NOMO-1 (cell line): ENCODE measurements around the gene PILRA.
"Not testable (repeated sequence)": the region's sequence is repeated elsewhere in the genome, so short reads cannot be mapped to it uniquely, and the experiment has no call there.

Experiments
- DNase-seq, 2 experiments: peaks; one replicate each; lab custom pipeline; 2025; ENCODE audit not compliant: unreplicated experiment in 2 of 2; lab: John Stamatoyannopoulos, UW

PILRA gene

GRCh38 chr7:100376066-100376465 is 2.8 kb downstream of the PILRA start:
- DNase-seq, result no peak

- DNase-seq, result no peak
Observed at GRCh38 chr7:100378114-100378755, 4.9 kb downstream of the PILRA start.

GRCh38 chr7:100380196-100380595 is 6.9 kb downstream of the PILRA start:
- peak in 1 of 2 experiments; percentile 51 for DNase-seq

GRCh38 chr7:100381531-100382233 is 8.4 kb downstream of the PILRA start:
- not testable (repeated sequence) for DNase-seq

GRCh38 chr7:100382234-100382853 is 9.1 kb downstream of the PILRA start:
- not testable (repeated sequence) for DNase-seq

GRCh38 chr7:100384628-100385294 is 11.5 kb downstream of the PILRA start:
- no peak for DNase-seq

GRCh38 chr7:100386940-100387339 is 13.7 kb downstream of the PILRA start:
- no peak for DNase-seq

- no peak for DNase-seq
Observed at GRCh38 chr7:100387695-100388094, 14.4 kb downstream of the PILRA start.

GRCh38 chr7:100389437-100390088 is 16.3 kb downstream of the PILRA start:
- no peak for DNase-seq

GRCh38 chr7:100390286-100391009 is 17.2 kb downstream of the PILRA start:
- no peak for DNase-seq

- DNase-seq, result no peak
Observed at GRCh38 chr7:100393233-100393905, 20.1 kb downstream of the PILRA start.

- DNase-seq, result no peak
Observed at GRCh38 chr7:100394077-100394476, 20.8 kb downstream of the PILRA start.

GRCh38 chr7:100396421-100396982 is 23.2 kb downstream of the PILRA start:
- peak; percentile 97 to 100 for DNase-seq

GRCh38 chr7:100397315-100398081 is 24.2 kb downstream of the PILRA start:
- DNase-seq, result no peak

GRCh38 chr7:100398239-100398638 is 25.0 kb downstream of the PILRA start:
- DNase-seq, result no peak

GRCh38 chr7:100400041-100400440 is 26.8 kb downstream of the PILRA start:
- no peak for DNase-seq

GRCh38 chr7:100400656-100401055 is 27.4 kb downstream of the PILRA start:
- no peak for DNase-seq

GRCh38 chr7:100401811-100402210 is 28.5 kb downstream of the PILRA start:
- no peak for DNase-seq

- DNase-seq, result no peak
Observed at GRCh38 chr7:100402241-100402640, 29.0 kb downstream of the PILRA start.
